LNCaP clone FGC (cell line): Measurements from ENCODE around the gene SEMA3C.

ENCODE experiments used
- DNase-seq: peaks from one replicate; pipeline ENCODE4 v3.0.0-alpha.2; 2011; ENCODE audit warnings: low read depth
- H3K4me3 ChIP-seq: 2 replicates; pipeline ENCODE4 v1.5.1; 2011; ENCODE audit warnings: mild to moderate bottlenecking, low read depth, low read length, control low read depth
- CTCF ChIP-seq: IDR thresholded peaks from 2 replicates; pipeline ENCODE4 v1.5.1; 2012; ENCODE audit warnings: mild to moderate bottlenecking; ENCODE audit not compliant: control insufficient read depth, insufficient read depth; ENCODE audit errors: extremely low read depth

Gene SEMA3C

GRCh38 chr7:80890426-80891258 lies 28.2 kb downstream of the SEMA3C start:
- DNase-seq: no peak
- no peak overlapping the region for H3K4me3 ChIP-seq

GRCh38 chr7:80889525-80889924 lies 29.3 kb downstream of the SEMA3C start:
- no peak for DNase-seq
- no peak overlapping the region for H3K4me3 ChIP-seq
- TF ChIP-seq CTCF: no peak

More at GRCh38 chr7:80890426-80891258, 28.2 kb downstream of the SEMA3C start:
- TF ChIP-seq CTCF: no peak

GRCh38 chr7:80885757-80886156 lies 33.1 kb downstream of the SEMA3C start:
- TF ChIP-seq CTCF: no peak
- H3K4me3 ChIP-seq: no peak overlapping the region
- DNase-seq: no peak

- peak overlapping the region; percentile 6; the same call in 1 of the 2 replicates for H3K4me3 ChIP-seq
- TF ChIP-seq CTCF: no peak
- DNase-seq: peak; percentile 77
These were observed 34.2 kb downstream of the SEMA3C start for GRCh38 chr7:80884511-80885195.

- TF ChIP-seq CTCF: no peak
- no peak for DNase-seq
These were observed 35.5 kb downstream of the SEMA3C start for GRCh38 chr7:80883154-80884025.

GRCh38 chr7:80882213-80882801 lies 36.5 kb downstream of the SEMA3C start:
- no peak for DNase-seq
- TF ChIP-seq CTCF: no peak
- no peak overlapping the region for H3K4me3 ChIP-seq

More at GRCh38 chr7:80883154-80884025, 35.5 kb downstream of the SEMA3C start:
- H3K4me3 ChIP-seq: no peak overlapping the region
